HG03025 (cell line): ENCODE measurements around the gene ACKR4.
A peak's percentile ranks its signal among the peaks of the same experiment; 100 is the strongest.
"Not testable (repeated sequence)": the region's sequence is repeated elsewhere in the genome, so short reads cannot be mapped to it uniquely, and the experiment has no call there.

Experiments
- ATAC-seq: cut with Tn5 transposase; IDR thresholded peaks from one replicate; pipeline ENCODE4 v1.9.1; 2021; ENCODE audit warnings: mild to moderate bottlenecking, moderate library complexity; ENCODE audit not compliant: unreplicated experiment, low FRiP score

The ACKR4 gene

DNA sequence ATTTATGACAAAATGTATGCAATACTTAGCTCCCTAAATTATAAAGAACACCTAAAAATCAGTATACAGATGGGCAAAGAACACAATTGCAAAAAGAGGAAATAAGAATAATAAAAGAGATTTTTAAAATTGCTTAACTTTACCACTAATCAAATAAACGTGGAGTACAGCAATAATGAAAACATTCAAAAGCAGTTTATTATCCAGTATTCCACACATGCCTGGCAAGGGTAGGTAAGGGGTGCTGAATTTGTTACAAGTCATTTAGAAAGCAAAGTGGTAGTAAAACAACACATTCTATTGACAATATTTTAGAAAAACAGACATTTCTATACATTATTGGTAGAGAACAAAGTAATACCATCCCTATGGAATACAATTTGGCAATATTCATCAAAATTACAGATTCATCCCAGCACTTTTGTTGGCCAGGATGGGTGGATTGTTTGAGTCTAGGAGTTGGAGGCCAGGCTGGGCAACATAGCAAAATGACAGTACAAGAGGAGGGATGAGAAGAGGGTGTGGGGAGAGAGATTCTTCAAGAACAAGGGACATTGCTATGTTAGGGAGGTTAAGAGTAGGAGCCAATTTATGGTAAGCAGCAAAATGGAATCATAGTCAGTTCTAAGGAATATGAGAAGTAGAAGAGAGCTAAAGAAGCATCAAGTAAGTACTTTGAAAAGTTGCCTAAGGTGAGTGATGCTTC is 3.7 kb upstream of the ACKR4 start:
- no peak for ATAC-seq

DNA sequence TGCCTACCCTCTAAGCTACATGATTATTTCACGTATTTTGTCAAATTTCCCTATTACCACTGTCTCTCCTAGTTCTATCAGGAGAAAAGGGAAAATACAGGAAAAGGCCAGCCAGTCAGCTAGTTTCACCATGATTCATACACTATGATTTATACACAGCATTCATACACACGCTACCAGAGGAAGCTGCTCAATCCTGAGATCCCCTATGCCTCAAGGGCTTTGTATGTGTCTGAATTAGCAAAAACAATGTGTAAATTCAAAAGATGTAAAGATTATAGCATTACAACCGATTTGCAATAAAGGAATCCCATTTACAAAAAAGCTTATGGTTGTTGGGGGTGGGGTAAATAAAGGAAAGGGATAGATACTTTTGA is 3.1 kb upstream of the ACKR4 start:
- no peak for ATAC-seq

DNA sequence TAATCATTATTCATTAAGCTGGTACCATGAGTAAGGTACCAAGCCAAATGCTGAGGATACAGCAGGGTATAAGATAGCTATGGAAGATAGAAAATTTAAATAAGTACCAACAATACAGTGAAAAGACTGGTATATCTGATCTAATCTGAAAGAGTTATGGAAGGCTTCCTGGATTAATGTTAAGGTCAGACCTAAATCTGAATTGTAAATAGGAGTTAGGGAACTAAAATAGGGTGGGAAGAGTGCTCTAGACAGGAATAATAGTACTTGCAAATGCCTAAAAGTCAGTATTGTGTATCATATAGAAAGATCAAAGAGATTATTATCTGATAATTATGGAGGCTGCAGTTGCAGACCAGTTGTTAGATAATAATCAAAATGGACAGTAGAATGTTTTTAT is 2.6 kb upstream of the ACKR4 start:
- no peak for ATAC-seq

- no peak for ATAC-seq
Measured at GRCh38 chr3:132595014-132595413, 2.1 kb upstream of the ACKR4 start.

GRCh38 chr3:132596326-132596725 is 744 bp upstream of the ACKR4 start:
- no peak for ATAC-seq

DNA sequence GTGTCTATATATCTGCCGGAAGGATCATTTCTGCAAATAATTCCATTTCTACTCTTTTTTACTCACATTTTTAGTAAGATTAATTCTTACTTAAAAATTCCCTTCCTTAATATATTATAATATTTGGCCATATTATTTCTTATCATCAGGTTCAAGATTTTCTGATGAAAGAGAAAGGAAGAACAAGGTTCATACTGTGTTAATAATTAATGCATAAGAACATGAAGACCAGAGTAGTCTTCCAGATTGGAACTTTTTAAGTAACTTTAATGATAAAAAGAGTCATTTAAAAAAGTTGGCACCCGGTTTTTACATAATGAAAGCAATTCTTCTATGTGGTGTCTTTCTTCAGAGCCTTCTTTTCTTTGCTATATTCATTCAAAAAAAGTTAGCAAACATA is 590 bp downstream of the ACKR4 start:
- no peak for ATAC-seq

DNA sequence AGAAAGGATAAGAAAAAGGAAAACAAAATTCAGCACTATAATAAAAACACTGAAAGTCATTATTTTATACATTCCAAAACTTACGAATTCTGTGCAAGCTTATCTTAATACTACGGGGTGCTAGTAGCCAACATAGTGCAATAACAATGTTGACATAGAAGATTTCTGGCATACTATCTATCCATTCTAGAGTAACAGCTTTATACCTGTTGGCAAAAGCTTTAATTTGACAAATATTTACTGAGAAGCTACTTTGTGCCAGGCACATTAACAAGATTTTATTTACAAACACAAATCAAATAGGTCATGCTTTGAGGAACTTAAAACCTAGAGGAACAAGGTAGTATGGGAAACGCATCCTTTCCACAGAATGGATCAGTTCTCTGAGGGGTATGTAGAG is 1.1 kb downstream of the ACKR4 start:
- ATAC-seq, result no peak

DNA sequence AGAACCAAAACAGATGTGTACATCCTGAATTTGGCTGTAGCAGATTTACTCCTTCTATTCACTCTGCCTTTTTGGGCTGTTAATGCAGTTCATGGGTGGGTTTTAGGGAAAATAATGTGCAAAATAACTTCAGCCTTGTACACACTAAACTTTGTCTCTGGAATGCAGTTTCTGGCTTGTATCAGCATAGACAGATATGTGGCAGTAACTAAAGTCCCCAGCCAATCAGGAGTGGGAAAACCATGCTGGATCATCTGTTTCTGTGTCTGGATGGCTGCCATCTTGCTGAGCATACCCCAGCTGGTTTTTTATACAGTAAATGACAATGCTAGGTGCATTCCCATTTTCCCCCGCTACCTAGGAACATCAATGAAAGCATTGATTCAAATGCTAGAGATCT is 3.5 kb downstream of the ACKR4 start:
- ATAC-seq, result not testable (repeated sequence)

GRCh38 chr3:132605374-132605792 is 8.3 kb downstream of the ACKR4 start:
- no peak for ATAC-seq

GRCh38 chr3:132606085-132606484 is 9.0 kb downstream of the ACKR4 start:
- ATAC-seq, result no peak

DNA sequence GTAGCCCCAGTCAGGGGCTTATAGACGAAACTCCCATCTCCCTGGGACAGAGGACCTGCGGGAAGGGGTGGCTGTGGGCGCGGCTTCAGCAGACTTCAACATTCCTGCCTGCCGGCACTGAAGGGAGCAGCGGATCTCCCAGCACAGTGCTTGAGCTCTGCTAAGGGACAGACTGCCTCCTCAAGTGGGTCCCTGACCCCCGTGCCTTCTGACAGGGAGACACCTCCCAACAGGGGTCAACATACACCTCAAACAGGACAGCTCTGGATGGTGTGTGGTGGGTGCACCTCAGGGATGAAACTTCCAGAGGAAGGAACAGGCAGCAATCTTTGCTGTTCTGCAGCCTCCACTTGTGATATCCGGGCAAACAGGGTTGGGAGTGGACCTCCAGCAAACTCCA is 9.6 kb downstream of the ACKR4 start:
- ATAC-seq, result not testable (repeated sequence)

GRCh38 chr3:132615301-132615700 is 18.2 kb downstream of the ACKR4 start:
- ATAC-seq, result not testable (repeated sequence)

DNA sequence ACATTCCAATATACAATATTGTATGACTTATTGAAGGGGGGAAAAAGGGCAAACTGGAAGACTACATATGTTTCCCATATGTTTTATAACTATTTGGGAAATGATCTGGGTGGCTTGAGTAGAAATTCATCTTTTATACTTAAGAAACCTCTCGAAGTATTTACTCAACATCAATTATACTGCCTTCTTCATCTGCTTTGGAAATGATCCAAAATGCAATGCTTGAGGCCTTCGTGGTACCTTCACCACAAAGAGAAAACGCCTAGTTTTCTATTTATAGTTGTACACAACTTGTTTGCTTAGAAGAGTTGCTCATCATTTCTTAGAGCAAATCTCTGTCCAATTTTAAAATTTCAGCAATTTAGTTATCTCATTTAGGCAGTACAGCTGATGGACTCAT is 18.8 kb downstream of the ACKR4 start:
- no peak for ATAC-seq

DNA sequence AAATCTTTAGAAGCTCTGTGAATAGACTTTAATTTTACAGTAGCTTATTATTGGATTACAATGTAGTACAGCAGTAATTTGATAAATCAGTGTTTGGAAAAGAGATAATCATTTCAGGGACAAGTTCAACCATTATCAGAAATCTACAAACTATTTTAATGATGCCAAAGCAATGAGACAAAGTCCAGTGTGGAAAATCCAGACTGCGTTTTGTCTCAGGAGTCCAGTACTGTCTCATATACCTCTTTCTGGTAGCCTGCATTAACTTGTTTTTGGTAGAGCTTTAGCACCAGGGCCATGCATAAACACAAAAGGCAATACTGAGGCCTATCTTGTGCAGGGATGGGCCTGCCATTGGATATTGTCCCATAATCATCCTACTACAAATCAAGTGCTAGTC is 19.7 kb downstream of the ACKR4 start:
- no peak for ATAC-seq

GRCh38 chr3:132622148-132622547 is 25.1 kb downstream of the ACKR4 start:
- ATAC-seq, result no peak

DNA sequence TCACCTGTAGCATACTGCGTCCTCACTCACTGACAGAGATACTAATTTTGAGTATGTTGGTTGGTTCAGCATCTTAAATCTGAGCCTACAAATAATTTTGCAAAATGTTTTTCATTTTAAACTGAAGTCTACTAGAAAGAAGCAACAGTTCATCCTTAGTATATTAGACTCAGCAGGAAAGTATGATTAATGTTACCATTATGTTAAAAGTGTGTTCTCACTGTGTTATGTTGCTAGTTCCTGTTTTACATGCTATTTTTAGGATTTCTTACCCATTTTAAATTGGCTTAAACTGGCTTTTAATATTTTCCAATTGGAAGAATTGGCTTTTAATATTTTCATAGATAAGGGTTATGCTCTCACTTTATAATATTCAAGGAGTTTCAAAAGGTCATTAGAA is 25.7 kb downstream of the ACKR4 start:
- ATAC-seq, result no peak

- ATAC-seq, result no peak
Measured at GRCh38 chr3:132623646-132624045, 26.6 kb downstream of the ACKR4 start.

GRCh38 chr3:132624790-132625189 is 27.7 kb downstream of the ACKR4 start:
- ATAC-seq, result no peak

GRCh38 chr3:132625613-132626012 is 28.5 kb downstream of the ACKR4 start:
- peak; percentile 57 for ATAC-seq

DNA sequence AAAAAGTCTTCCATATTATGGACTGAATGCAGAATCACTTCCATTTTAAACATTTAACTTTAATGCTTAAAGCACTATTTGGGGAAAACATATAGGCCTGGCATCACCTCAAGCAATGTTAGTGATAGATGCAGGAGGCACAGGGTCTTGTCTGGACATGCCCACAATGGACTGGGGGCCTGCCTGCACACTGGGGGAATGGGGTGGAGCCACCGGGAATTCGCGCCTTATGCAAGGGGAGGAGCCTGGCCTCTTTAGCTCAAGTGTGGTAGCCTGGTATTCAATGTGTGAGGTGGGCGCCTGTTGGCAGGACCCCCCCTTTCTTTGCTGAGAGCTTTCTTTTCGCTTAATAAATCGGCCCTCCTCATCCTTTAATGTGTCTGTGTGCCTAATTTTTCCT is 29.9 kb downstream of the ACKR4 start:
- no peak for ATAC-seq

DNA sequence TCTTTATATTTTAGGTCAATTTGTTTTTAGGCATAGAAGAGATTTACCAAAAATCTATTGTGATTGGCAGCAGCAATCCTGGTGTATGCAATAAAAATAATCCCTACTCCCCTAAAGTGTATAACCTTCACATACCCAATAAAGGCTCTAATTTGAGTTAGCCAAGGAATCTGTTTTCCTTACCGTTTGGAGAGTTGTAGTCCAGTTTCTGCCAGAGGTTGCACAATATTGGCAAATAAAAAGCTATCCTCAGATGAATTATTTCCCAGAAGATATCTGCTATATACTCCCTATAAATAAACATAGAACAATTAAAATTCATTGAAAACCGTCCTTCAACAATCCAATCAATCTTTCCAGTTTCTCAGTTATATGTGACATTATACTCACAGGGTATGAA is 31.1 kb downstream of the ACKR4 start:
- no peak for ATAC-seq

DNA sequence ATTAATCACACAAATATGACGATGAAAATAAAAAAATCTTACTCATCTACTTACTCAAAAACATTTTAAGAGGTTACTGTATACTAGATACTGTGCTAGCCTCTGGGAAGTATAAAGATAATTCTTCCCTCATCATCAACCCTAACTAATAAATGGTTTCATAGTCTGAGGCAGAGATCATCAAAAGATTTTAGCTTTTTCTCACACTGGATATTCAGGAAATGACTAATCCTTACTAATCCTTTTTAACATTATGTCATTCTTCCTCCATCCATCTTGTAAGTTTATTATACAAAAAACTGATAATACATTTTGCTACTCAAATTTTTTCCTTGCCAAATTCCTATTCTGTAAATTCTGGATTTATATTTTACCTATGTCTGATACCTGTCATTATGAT is 32.9 kb downstream of the ACKR4 start:
- no peak for ATAC-seq

GRCh38 chr3:132630612-132631011 is 33.5 kb downstream of the ACKR4 start:
- ATAC-seq, result no peak
